Colonic mucosa (tissue), 4 donors: ENCODE data around the gene SLC22A2. TPM values are rescaled to one million over a fixed set of nuclear protein-coding genes. Genes with fewer than 3 reads are reported as not detected.

Source experiments
- DNase-seq: peaks from one replicate; pipeline ENCODE4 v3.0.0-alpha.2; 2020
- H3K27ac ChIP-seq: fragments of 200-600 bp; one replicate; pipeline ENCODE4 v1.8.0; 2021
- H3K27me3 ChIP-seq: fragments of 200-600 bp; one replicate; pipeline ENCODE4 v1.8.0; 2021
- H3K36me3 ChIP-seq: fragments of 200-600 bp; one replicate; pipeline ENCODE4 v1.8.0; 2021
- H3K4me1 ChIP-seq: fragments of 200-600 bp; one replicate; pipeline ENCODE4 v1.8.0; 2021; ENCODE audit warnings: mild to moderate bottlenecking
- H3K4me3 ChIP-seq: fragments of 200-600 bp; one replicate; pipeline ENCODE4 v1.8.0; 2021
- H3K9ac ChIP-seq, 2 donors: one replicate each; pipeline ENCODE4 v1.7.0; 2013; ENCODE audit warnings: control low read depth in 2 of 2, low read depth in 2 of 2, low read length in 2 of 2
- H3K9me3 ChIP-seq: fragments of 200-600 bp; one replicate; pipeline ENCODE4 v1.8.0; 2021
- CTCF ChIP-seq: fragments of 200-600 bp; IDR thresholded peaks from one replicate; pipeline ENCODE4 v1.8.0; 2022; ENCODE audit warnings: antibody characterized with exemption, mild to moderate bottlenecking
- intact Hi-C: fragments of 100-400 bp; cut with DNase I; formaldehyde crosslinking; loops from one replicate; pipeline ENCODE4 v1.14.1; 2022
- total RNA-seq, 2 donors: library from RNA; stranded (reverse); fragmentation: NEBNext Ultra II Directional in 1 of 2; extraction: Animal tissue kit (Norgen Biotek cat#: 25700) in 1 of 2; gene quantifications; one replicate each; pipeline ENCODE4 v1.2.1, GENCODE V29; 2021
- donor health status: healthy.
- donor health status: DM: no; HTN: no; CAD: no.
- donor health status: DM: no; HTN: no; CAD: no.

Gene SLC22A2
- total RNA-seq, 2 donors from 2014 or later, result not detected

- no peak for DNase-seq
- peak overlapping the region; percentile 60 for H3K27ac ChIP-seq
- H3K27me3 ChIP-seq, result no peaks in the 10 kb centered on the region
- H3K9ac ChIP-seq, result no peak overlapping the region
- H3K9me3 ChIP-seq, result no peaks in the 10 kb centered on the region
- H3K4me1 ChIP-seq, result no peaks in the 10 kb centered on the region
- intact Hi-C loops, result no loop called here
- no peak overlapping the region for H3K4me3 ChIP-seq
- no peaks in the 10 kb centered on the region for H3K36me3 ChIP-seq
- no peak for TF ChIP-seq CTCF
These were observed 4.7 kb upstream of the SLC22A2 start for GRCh38 chr6:160263196-160263939.

DNA sequence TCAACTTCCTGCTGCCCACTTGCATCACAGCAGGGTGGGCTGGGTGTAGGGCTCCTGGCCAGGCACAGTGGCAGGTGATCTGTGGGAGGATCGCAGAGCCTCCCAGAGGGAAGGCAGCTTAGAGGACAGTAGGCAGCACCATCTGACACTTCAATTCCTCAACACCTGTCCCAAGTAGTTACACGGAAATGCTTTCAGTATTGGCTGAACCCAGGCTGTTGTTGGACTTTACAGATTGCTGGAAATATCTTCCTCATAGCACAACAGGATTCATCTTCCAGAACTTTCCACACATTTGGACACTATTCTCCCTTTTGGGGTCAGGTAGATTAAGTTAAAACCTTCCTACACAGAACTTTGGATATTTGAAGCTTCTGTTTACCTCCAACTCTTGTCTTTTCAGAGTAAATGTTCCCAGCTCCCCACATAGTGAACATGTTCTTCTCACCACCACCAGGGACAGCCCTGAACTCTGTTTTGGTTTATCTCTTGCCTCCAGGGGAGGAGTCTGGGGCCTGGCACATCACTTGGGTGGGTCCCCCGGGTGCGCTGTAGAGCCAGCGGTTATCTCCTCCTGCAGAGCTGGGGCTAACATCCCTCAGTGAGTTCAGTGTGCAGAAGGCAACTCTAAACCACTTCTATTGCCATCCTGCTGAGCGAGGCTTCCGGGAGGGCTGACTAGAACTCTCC is 3.5 kb upstream of the SLC22A2 start:
- TF ChIP-seq CTCF, result no peak

GRCh38 chr6:160260803-160261450 is 2.3 kb upstream of the SLC22A2 start:
- Histone ChIP-seq H3K27ac (no peak overlapping the region), H3K9me3 (no peaks in the 10 kb centered on the region), H3K9ac (no peak overlapping the region), H3K27me3 (no peaks in the 10 kb centered on the region), H3K4me3 (no peak overlapping the region), H3K4me1 (no peaks in the 10 kb centered on the region), H3K36me3 (no peaks in the 10 kb centered on the region)
- no peak for TF ChIP-seq CTCF
- intact Hi-C loops, result no loop called here
- DNase-seq, result no peak

More for the DNA sequence above, 3.5 kb upstream of the SLC22A2 start:
- no peaks in the 10 kb centered on the region for H3K9me3 ChIP-seq
- no peaks in the 10 kb centered on the region for H3K4me1 ChIP-seq
- peak; percentile 16 for DNase-seq
- H3K9ac ChIP-seq, result no peak overlapping the region
- no peak overlapping the region for H3K27ac ChIP-seq
- no peak overlapping the region for H3K4me3 ChIP-seq
- H3K27me3 ChIP-seq, result no peaks in the 10 kb centered on the region
- H3K36me3 ChIP-seq, result no peaks in the 10 kb centered on the region
- intact Hi-C loops, result no loop called here

GRCh38 chr6:160260367-160260766 is 1.7 kb upstream of the SLC22A2 start:
- H3K4me3 ChIP-seq, result no peak overlapping the region
- no peaks in the 10 kb centered on the region for H3K9me3 ChIP-seq
- H3K27me3 ChIP-seq, result no peaks in the 10 kb centered on the region
- DNase-seq, result no peak
- no peaks in the 10 kb centered on the region for H3K4me1 ChIP-seq
- intact Hi-C loops, result no loop called here
- H3K9ac ChIP-seq, result no peak overlapping the region
- H3K27ac ChIP-seq, result no peak overlapping the region
- H3K36me3 ChIP-seq, result no peaks in the 10 kb centered on the region
- no peak for TF ChIP-seq CTCF

DNA sequence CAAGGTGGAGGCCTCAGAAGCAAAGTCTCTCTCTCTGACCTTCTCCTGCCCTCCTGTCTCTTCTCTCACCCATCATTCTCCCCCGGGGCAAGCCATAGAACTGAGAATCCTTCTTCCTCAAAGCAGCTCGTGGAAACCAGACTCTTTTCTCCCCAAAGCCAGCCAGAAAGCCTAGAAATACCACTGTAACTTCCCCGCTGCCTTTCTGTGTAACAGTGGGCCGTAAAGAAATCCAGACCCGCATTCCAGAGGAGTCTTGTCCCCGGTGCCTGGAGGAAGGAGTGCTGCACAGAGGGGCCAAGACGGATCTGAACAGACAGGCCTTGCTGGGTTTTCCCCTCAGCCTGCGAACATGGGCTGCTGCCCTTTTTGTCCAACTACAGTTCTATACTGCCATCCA is 977 bp upstream of the SLC22A2 start:
- Histone ChIP-seq H3K4me3 (no peak overlapping the region), H3K9ac (no peak overlapping the region), H3K27ac (no peak overlapping the region), H3K9me3 (no peaks in the 10 kb centered on the region), H3K4me1 (peaks cover 4% of the 10 kb centered on the region), H3K27me3 (no peaks in the 10 kb centered on the region), H3K36me3 (no peaks in the 10 kb centered on the region)
- intact Hi-C loops, result no loop called here
- TF ChIP-seq CTCF, result no peak
- DNase-seq, result peak; percentile 12
